Parathyroid adenoma (tissue), 2 donors: ENCODE measurements around the gene GLCE.

Source experiments
- H2AFZ ChIP-seq: fragments of 300-600 bp; sonication (generic); one replicate; pipeline ENCODE4 v1.7.0; 2017; ENCODE audit warnings: antibody characterized with exemption, mild to moderate bottlenecking
- H3K27ac ChIP-seq: fragments of 300-600 bp; sonication (generic); one replicate; pipeline ENCODE4 v1.7.0; 2017
- H3K27me3 ChIP-seq: fragments of 300-600 bp; sonication (generic); one replicate; pipeline ENCODE4 v1.7.0; 2017; ENCODE audit warnings: low read length; ENCODE audit not compliant: control insufficient read depth, insufficient read depth
- H3K36me3 ChIP-seq: fragments of 300-600 bp; sonication (generic); one replicate; pipeline ENCODE4 v1.7.0; 2017; ENCODE audit warnings: low read length; ENCODE audit not compliant: control insufficient read depth, insufficient read depth
- H3K4me1 ChIP-seq: fragments of 300-600 bp; sonication (generic); one replicate; pipeline ENCODE4 v1.7.0; 2017; ENCODE audit warnings: control low read depth
- H3K4me2 ChIP-seq: fragments of 300-600 bp; sonication (generic); one replicate; pipeline ENCODE4 v1.7.0; 2017; ENCODE audit warnings: low read length
- H3K4me3 ChIP-seq: fragments of 300-600 bp; sonication (generic); one replicate; pipeline ENCODE4 v1.7.0; 2017; ENCODE audit warnings: low read depth, low read length
- H3K79me2 ChIP-seq: fragments of 300-600 bp; sonication (generic); one replicate; pipeline ENCODE4 v1.7.0; 2017; ENCODE audit warnings: control low read depth
- H3K9ac ChIP-seq: fragments of 300-600 bp; sonication (generic); one replicate; pipeline ENCODE4 v1.7.0; 2017; ENCODE audit warnings: mild to moderate bottlenecking
- H3K9me3 ChIP-seq: fragments of 300-600 bp; sonication (generic); one replicate; pipeline ENCODE4 v1.7.0; 2017; ENCODE audit warnings: low read length; ENCODE audit not compliant: control insufficient read depth
- TF ChIP-seq, protein P1 (sequence below): fragments of 300-600 bp; sonication (generic); IDR thresholded peaks from one replicate; pipeline ENCODE4 v1.7.0; 2017; ENCODE audit warnings: antibody characterized with exemption, mild to moderate bottlenecking
- donor health status: primary hyperparathyroidism.

GLCE gene

GRCh38 chr15:69117431-69117871 lies 43.0 kb upstream of the GLCE start:
- Histone ChIP-seq H3K4me1 (peaks cover 29% of the 10 kb centered on the region), H3K27ac (peak overlapping the region; percentile 53), H3K4me3 (no peak overlapping the region), H3K9ac (no peak overlapping the region), H3K79me2 (no peaks in the 10 kb centered on the region), H3K4me2 (peak overlapping the region; percentile 3), H2AFZ (peak overlapping the region; percentile 12), H3K27me3 (no peaks in the 10 kb centered on the region), H3K9me3 (no peaks in the 10 kb centered on the region), H3K36me3 (no peaks in the 10 kb centered on the region)
- TF ChIP-seq, protein P1, sequence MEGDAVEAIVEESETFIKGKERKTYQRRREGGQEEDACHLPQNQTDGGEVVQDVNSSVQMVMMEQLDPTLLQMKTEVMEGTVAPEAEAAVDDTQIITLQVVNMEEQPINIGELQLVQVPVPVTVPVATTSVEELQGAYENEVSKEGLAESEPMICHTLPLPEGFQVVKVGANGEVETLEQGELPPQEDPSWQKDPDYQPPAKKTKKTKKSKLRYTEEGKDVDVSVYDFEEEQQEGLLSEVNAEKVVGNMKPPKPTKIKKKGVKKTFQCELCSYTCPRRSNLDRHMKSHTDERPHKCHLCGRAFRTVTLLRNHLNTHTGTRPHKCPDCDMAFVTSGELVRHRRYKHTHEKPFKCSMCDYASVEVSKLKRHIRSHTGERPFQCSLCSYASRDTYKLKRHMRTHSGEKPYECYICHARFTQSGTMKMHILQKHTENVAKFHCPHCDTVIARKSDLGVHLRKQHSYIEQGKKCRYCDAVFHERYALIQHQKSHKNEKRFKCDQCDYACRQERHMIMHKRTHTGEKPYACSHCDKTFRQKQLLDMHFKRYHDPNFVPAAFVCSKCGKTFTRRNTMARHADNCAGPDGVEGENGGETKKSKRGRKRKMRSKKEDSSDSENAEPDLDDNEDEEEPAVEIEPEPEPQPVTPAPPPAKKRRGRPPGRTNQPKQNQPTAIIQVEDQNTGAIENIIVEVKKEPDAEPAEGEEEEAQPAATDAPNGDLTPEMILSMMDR = no peak

GRCh38 chr15:69118089-69118488 lies 42.3 kb upstream of the GLCE start:
- no peak overlapping the region for H3K9ac ChIP-seq
- no peak overlapping the region for H3K4me2 ChIP-seq
- peaks cover 29% of the 10 kb centered on the region for H3K4me1 ChIP-seq
- no peaks in the 10 kb centered on the region for H3K9me3 ChIP-seq
- no peak overlapping the region for H2AFZ ChIP-seq
- no peaks in the 10 kb centered on the region for H3K27me3 ChIP-seq
- peak overlapping the region; percentile 53 for H3K27ac ChIP-seq
- no peaks in the 10 kb centered on the region for H3K36me3 ChIP-seq
- H3K4me3 ChIP-seq = no peak overlapping the region
- TF ChIP-seq, protein P1 = no peak
- H3K79me2 ChIP-seq = no peaks in the 10 kb centered on the region

GRCh38 chr15:69119001-69119400 lies 41.4 kb upstream of the GLCE start:
- Histone ChIP-seq H3K4me3 (no peak overlapping the region), H3K9me3 (no peaks in the 10 kb centered on the region), H3K27me3 (no peaks in the 10 kb centered on the region), H3K9ac (no peak overlapping the region), H3K36me3 (no peaks in the 10 kb centered on the region), H2AFZ (no peak overlapping the region), H3K27ac (no peak overlapping the region), H3K4me2 (no peak overlapping the region), H3K79me2 (no peaks in the 10 kb centered on the region), H3K4me1 (peaks cover 26% of the 10 kb centered on the region)
- TF ChIP-seq, protein P1 = no peak

GRCh38 chr15:69119683-69120395 lies 40.6 kb upstream of the GLCE start:
- Histone ChIP-seq H3K4me2 (no peak overlapping the region), H3K9me3 (no peaks in the 10 kb centered on the region), H3K27me3 (no peaks in the 10 kb centered on the region), H3K27ac (peak overlapping the region; percentile 56), H3K9ac (no peak overlapping the region), H3K79me2 (no peaks in the 10 kb centered on the region), H3K36me3 (no peaks in the 10 kb centered on the region), H3K4me1 (peaks cover 23% of the 10 kb centered on the region), H2AFZ (peak overlapping the region; percentile 17), H3K4me3 (no peak overlapping the region)
- TF ChIP-seq, protein P1 = no peak

- H3K4me1 ChIP-seq = peaks cover 24% of the 10 kb centered on the region
Measured at GRCh38 chr15:69120732-69121131, 39.7 kb upstream of the GLCE start.

More at GRCh38 chr15:69120732-69121131, 39.7 kb upstream of the GLCE start:
- Histone ChIP-seq H3K27ac (no peak overlapping the region), H3K4me3 (no peak overlapping the region), H3K36me3 (no peaks in the 10 kb centered on the region), H3K79me2 (no peaks in the 10 kb centered on the region), H3K9ac (no peak overlapping the region), H3K4me2 (no peak overlapping the region), H2AFZ (no peak overlapping the region), H3K9me3 (no peaks in the 10 kb centered on the region), H3K27me3 (no peaks in the 10 kb centered on the region)
- TF ChIP-seq, protein P1 = no peak
